GM19395 (cell line): Measurements from ENCODE around the gene SS18.

Experiments
- ATAC-seq: cut with Tn5 transposase; IDR thresholded peaks from one replicate; pipeline ENCODE4 v1.9.1; 2021; ENCODE audit warnings: mild to moderate bottlenecking, moderate library complexity; ENCODE audit not compliant: unreplicated experiment

The SS18 gene

GRCh38 chr18:26003817-26004216, 86.6 kb downstream of the SS18 start:
- ATAC-seq, result no peak

GRCh38 chr18:26003356-26003755, 87.1 kb downstream of the SS18 start:
- ATAC-seq, result no peak

GRCh38 chr18:26002375-26002910, 88.0 kb downstream of the SS18 start:
- peak; percentile 59 for ATAC-seq

- no peak for ATAC-seq
Observed at GRCh38 chr18:25998461-25998860, 92.0 kb downstream of the SS18 start.

- no peak for ATAC-seq
Observed at GRCh38 chr18:25992566-25992965, 97.8 kb downstream of the SS18 start.

- no peak for ATAC-seq
Observed at GRCh38 chr18:25990473-25990872, 99.9 kb downstream of the SS18 start.

- no peak for ATAC-seq
Observed at GRCh38 chr18:25985707-25986394, 104.6 kb downstream of the SS18 start.

- ATAC-seq, result no peak
Observed at GRCh38 chr18:25983730-25984129, 106.7 kb downstream of the SS18 start.

- ATAC-seq, result no peak
Observed at GRCh38 chr18:25982961-25983360, 107.5 kb downstream of the SS18 start.

GRCh38 chr18:25982153-25982552, 108.3 kb downstream of the SS18 start:
- ATAC-seq, result no peak

GRCh38 chr18:25979369-25980040, 110.9 kb downstream of the SS18 start:
- no peak for ATAC-seq

- no peak for ATAC-seq
Observed at GRCh38 chr18:25976554-25976953, 113.9 kb downstream of the SS18 start.

GRCh38 chr18:25974630-25975077, 115.8 kb downstream of the SS18 start:
- no peak for ATAC-seq
